ENCODE data around the gene HLA-DRB1. TPM values are rescaled to one million over a fixed set of nuclear protein-coding genes. Genes with fewer than 3 reads are reported as not detected.

Gene HLA-DRB1
- total and polyA plus RNA-seq, 8 donors: 4.1 to 111 (median 24.2) TPM

- no peaks in the 10 kb centered on the region for H3K36me3 ChIP-seq
- no peaks in the 10 kb centered on the region for H3K4me1 ChIP-seq
- intact Hi-C loops (cut with DNase I; ENCODE audit: low total_unique reads): no loop called here
- H3K27me3 ChIP-seq: no peaks in the 10 kb centered on the region
- H3K4me3 ChIP-seq: no peak overlapping the region
- H3K9me3 ChIP-seq: no peaks in the 10 kb centered on the region
- DNase-seq: no peak
- TF ChIP-seq EP300 (IDR thresholded peaks at IDR 0.05) (no peak), CTCF (IDR thresholded peaks at IDR 0.05) (no peak), POLR2A (IDR thresholded peaks at IDR 0.05) (no peak), POLR2AphosphoS5 (IDR thresholded peaks at IDR 0.05) (no peak)
- WGBS, 5 donors: 0 to 82% (median 0%) methylated on average over 1 to 3 of the region's 3 CpGs
- no peak overlapping the region for H3K27ac ChIP-seq
These were observed 34.9 kb upstream of the HLA-DRB1 start for GRCh38 chr6:32624565-32624964.

GRCh38 chr6:32623693-32624092 lies 34.0 kb upstream of the HLA-DRB1 start:
- H3K36me3 ChIP-seq: no peaks in the 10 kb centered on the region
- no peaks in the 10 kb centered on the region for H3K4me1 ChIP-seq
- no peak for DNase-seq
- H3K9me3 ChIP-seq: no peaks in the 10 kb centered on the region
- intact Hi-C loops (cut with DNase I; ENCODE audit: low total_unique reads): no loop called here
- peak overlapping the region in 1 of 5 donors; percentile 16 for H3K27ac ChIP-seq
- no peak overlapping the region for H3K4me3 ChIP-seq
- no peak for TF ChIP-seq POLR2AphosphoS5 (IDR thresholded peaks at IDR 0.05)
- no peak for TF ChIP-seq POLR2A (IDR thresholded peaks at IDR 0.05)
- no peak for TF ChIP-seq EP300 (IDR thresholded peaks at IDR 0.05)
- TF ChIP-seq CTCF (IDR thresholded peaks at IDR 0.05): no peak
- no peaks in the 10 kb centered on the region for H3K27me3 ChIP-seq

GRCh38 chr6:32622545-32623401 lies 33.1 kb upstream of the HLA-DRB1 start:
- Histone ChIP-seq H3K36me3 (no peaks in the 10 kb centered on the region), H3K4me3 (no peak overlapping the region), H3K27ac (peak overlapping the region in 2 of 5 donors; percentile 35 to 50), H3K9me3 (peaks cover 0 to 9% (median 0%) of the 10 kb centered on the region in 4 donors), H3K27me3 (no peaks in the 10 kb centered on the region), H3K4me1 (no peaks in the 10 kb centered on the region)
- intact Hi-C loops (cut with DNase I; ENCODE audit: low total_unique reads): no loop called here
- DNase-seq: peak in 1 of 2 donors; percentile 56
- WGBS, 5 donors: 2 to 83% (median 29%) methylated on average over 1 of the region's 1 CpG
- peak in 1 of 7 experiments; percentile 39 for TF ChIP-seq CTCF (IDR thresholded peaks at IDR 0.05)
- TF ChIP-seq POLR2A (IDR thresholded peaks at IDR 0.05): no peak

GRCh38 chr6:32621372-32621771 lies 31.7 kb upstream of the HLA-DRB1 start:
- Histone ChIP-seq H3K9me3 (peaks cover 0 to 13% (median 0%) of the 10 kb centered on the region in 4 donors), H3K27me3 (no peaks in the 10 kb centered on the region), H3K36me3 (no peaks in the 10 kb centered on the region), H3K27ac (no peak overlapping the region), H3K4me1 (no peaks in the 10 kb centered on the region), H3K4me3 (no peak overlapping the region)
- DNase-seq: no peak
- intact Hi-C loops (cut with DNase I; ENCODE audit: low total_unique reads): no loop called here
- TF ChIP-seq POLR2A (IDR thresholded peaks at IDR 0.05): no peak
- TF ChIP-seq EP300 (IDR thresholded peaks at IDR 0.05): no peak
- whole genome bisulfite sequencing, 5 donors: 34 to 58% (median 48%) methylated on average over 3 of the region's 3 CpGs

- H3K4me3 ChIP-seq: no peak overlapping the region
- peaks cover 0 to 13% (median 0%) of the 10 kb centered on the region in 4 donors for H3K9me3 ChIP-seq
- H3K27ac ChIP-seq: no peak overlapping the region
- intact Hi-C loops (cut with DNase I; ENCODE audit: low total_unique reads): no loop called here
- no peaks in the 10 kb centered on the region for H3K27me3 ChIP-seq
- no peak for TF ChIP-seq EP300 (IDR thresholded peaks at IDR 0.05)
- TF ChIP-seq POLR2AphosphoS5 (IDR thresholded peaks at IDR 0.05): no peak
- no peak for TF ChIP-seq CTCF (IDR thresholded peaks at IDR 0.05)
- TF ChIP-seq POLR2A (IDR thresholded peaks at IDR 0.05): no peak
- DNase-seq: no peak
- WGBS, 5 donors: 36 to 96% (median 95%) methylated on average over 1 of the region's 1 CpG
- no peaks in the 10 kb centered on the region for H3K4me1 ChIP-seq
- H3K36me3 ChIP-seq: no peaks in the 10 kb centered on the region
These were observed 28.1 kb upstream of the HLA-DRB1 start for GRCh38 chr6:32617751-32618150.
